HepG2 (cell line): ENCODE results near the gene PPP1R18. TPM values are rescaled to one million over a fixed set of nuclear protein-coding genes. Genes with fewer than 3 reads are reported as not detected.
A peak's percentile ranks its signal among the peaks of the same experiment; 100 is the strongest.

Experiments
- ATF7 ChIP-seq, 2 experiments: fragments of 450-650 bp in 1 of 2; sonication (generic) in 1 of 2; formaldehyde crosslinking in 1 of 2; IDR thresholded peaks; 2 replicates each; pipeline versions ENCODE4 v1.4.0 to v1.6.1; 2016 to 2020; ENCODE audit warnings: antibody characterized with exemption in 1 of 2, mild to moderate bottlenecking in 1 of 2, missing genetic modification reagents in 1 of 2
- CREB1 ChIP-seq, 2 experiments: fragments of 450-650 bp in 1 of 2; IDR thresholded peaks; 2 replicates each; pipeline ENCODE4 v1.6.1; 2016 to 2017; ENCODE audit warnings: control low read depth in 1 of 2, mild to moderate bottlenecking in 1 of 2, missing compliant biosample characterization in 1 of 2, missing genetic modification characterization in 1 of 2
- FOXC1 ChIP-seq: sonication (generic); formaldehyde crosslinking; IDR thresholded peaks from 2 replicates; pipeline ENCODE4 v1.8.0; 2022; ENCODE audit warnings: mild to moderate bottlenecking, missing genetic modification reagents, borderline replicate concordance
- FOXP1 ChIP-seq, 2 experiments: fragments of 450-650 bp in 1 of 2; IDR thresholded peaks; 2 replicates each; pipeline ENCODE4 v1.6.1; 2017 to 2018; ENCODE audit warnings: antibody characterized with exemption in 1 of 2
- GATA4 ChIP-seq: sonication (generic); IDR thresholded peaks from 2 replicates; pipeline ENCODE4 v1.6.1; 2016; ENCODE audit warnings: antibody characterized with exemption, low read depth, borderline replicate concordance
- GATAD2A ChIP-seq: IDR thresholded peaks from 2 replicates; pipeline ENCODE4 v1.6.1; 2016
- PAF1 ChIP-seq: IDR thresholded peaks from 2 replicates; pipeline ENCODE4 v1.6.1; 2016; ENCODE audit warnings: missing genetic modification reagents, missing compliant biosample characterization
- PAWR ChIP-seq: sonication (generic); formaldehyde crosslinking; IDR thresholded peaks from 2 replicates; pipeline ENCODE4 v1.4.0; 2020; ENCODE audit warnings: missing genetic modification reagents, mild to moderate bottlenecking, borderline replicate concordance
- RXRB ChIP-seq: IDR thresholded peaks from 2 replicates; pipeline ENCODE4 v1.6.1; 2016; ENCODE audit warnings: borderline replicate concordance, missing genetic modification reagents, missing compliant biosample characterization
- SSRP1 ChIP-seq: IDR thresholded peaks from 2 replicates; pipeline ENCODE4 v1.6.1; 2016; ENCODE audit warnings: control low read depth
- TBL1XR1 ChIP-seq: fragments of 150-350 bp; IDR thresholded peaks from 2 replicates; pipeline ENCODE4 v1.6.1; 2014; ENCODE audit warnings: borderline replicate concordance, low read length; ENCODE audit not compliant: partially characterized antibody
- THYN1 ChIP-seq: sonication (generic); formaldehyde crosslinking; IDR thresholded peaks from 2 replicates; pipeline ENCODE4 v1.8.1; 2023; ENCODE audit warnings: low read depth, mild to moderate bottlenecking, moderate library complexity, missing genetic modification reagents, borderline replicate concordance
- ZEB1 ChIP-seq: IDR thresholded peaks from 2 replicates; pipeline ENCODE4 v1.6.1; 2012; ENCODE audit warnings: mild to moderate bottlenecking, low read depth, inconsistent platforms; ENCODE audit not compliant: insufficient replicate concordance
- ZNF121 ChIP-seq: sonication (generic); formaldehyde crosslinking; IDR thresholded peaks from 2 replicates; pipeline ENCODE4 v1.5.0; 2020; ENCODE audit warnings: mild to moderate bottlenecking, missing genetic modification reagents
- polyA plus RNA-seq, 8 experiments: library from polyadenylated mRNA; depleted of rRNA in 3 of 8; stranded (reverse) in 7 of 8; unstranded in 1 of 8; fragments of >200 nt; fragmentation: Illumina TruSeq in 4 of 8; extraction: Trizol in 4 of 8; gene quantifications; 2 replicates each; pipeline versions ENCODE4 v1.2.1 to v1.2.3, GENCODE V29; 2011 to 2016; ENCODE audit warnings: low read depth in 4 of 8, missing spikeins in 1 of 8, mixed read lengths in 1 of 8; ENCODE audit not compliant: insufficient read depth in 1 of 8
- total RNA-seq, 5 experiments: library from RNA; depleted of rRNA; stranded (reverse); fragments of >200 nt; fragmentation: Illumina TruSeq; extraction: Trizol; gene quantifications; 2 replicates each; pipeline ENCODE4 v1.2.3, GENCODE V29; 2016; ENCODE audit warnings: low read depth in 1 of 5
- TF ChIP-seq, protein P1 (sequence below): sonication (generic); formaldehyde crosslinking; IDR thresholded peaks from 2 replicates; pipeline ENCODE4 v1.8.1; 2023; ENCODE audit warnings: mild to moderate bottlenecking, missing genetic modification reagents
- TF ChIP-seq, protein P2 (sequence below), 2 experiments: fragments of 450-650 bp in 1 of 2; sonication (generic) in 1 of 2; formaldehyde crosslinking; IDR thresholded peaks; 2 replicates each; pipeline versions ENCODE4 v1.5.0 to v1.8.0; 2020 to 2022; ENCODE audit warnings: mild to moderate bottlenecking in 1 of 2, missing genetic modification reagents in 1 of 2
- TF ChIP-seq, protein P3 (sequence below): sonication (generic); formaldehyde crosslinking; IDR thresholded peaks from 2 replicates; pipeline ENCODE4 v1.4.0; 2020; ENCODE audit warnings: missing genetic modification reagents

Gene PPP1R18
- total and polyA plus RNA-seq, 2 of the 13 experiments (the other 11 are each of a cell fraction or from before 2014, with no cell fraction given) = 4.9 to 9.2 TPM

DNA sequence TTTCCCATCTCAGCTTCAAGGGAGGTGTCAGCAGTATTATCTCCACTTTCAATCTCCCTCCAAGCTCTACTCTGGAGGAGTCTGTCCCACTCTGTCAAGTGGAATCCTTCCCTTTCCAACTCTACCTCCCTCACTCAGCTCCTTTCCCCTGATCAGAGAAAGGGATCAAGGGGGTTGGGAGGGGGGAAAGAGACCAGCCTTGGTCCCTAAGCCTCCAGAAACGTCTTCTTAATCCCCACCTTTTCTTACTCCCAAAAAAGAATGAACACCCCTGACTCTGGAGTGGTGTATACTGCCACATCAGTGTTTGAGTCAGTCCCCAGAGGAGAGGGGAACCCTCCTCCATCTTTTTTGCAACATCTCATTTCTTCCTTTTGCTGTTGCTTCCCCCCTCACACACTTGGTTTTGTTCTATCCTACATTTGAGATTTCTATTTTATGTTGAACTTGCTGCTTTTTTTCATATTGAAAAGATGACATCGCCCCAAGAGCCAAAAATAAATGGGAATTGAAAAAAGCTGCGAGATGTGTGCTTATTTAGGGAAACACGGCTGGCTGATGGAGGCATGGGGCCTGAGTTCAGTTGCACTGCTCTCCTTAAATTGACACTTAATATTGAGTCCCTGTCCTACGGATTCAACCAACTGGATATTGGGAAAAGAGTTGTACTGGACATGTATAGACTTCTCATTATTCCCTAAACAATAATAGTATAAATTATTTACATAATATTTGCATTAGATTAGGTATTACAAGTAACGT lies 38.6 kb upstream of the PPP1R18 start (continued):
- TF ChIP-seq TBL1XR1 (no peak), ZNF121 (CRISPR knock-in tag) (no peak), PAF1 (CRISPR knock-in tag) (peak; percentile 72; the same call in 1 of the 2 replicates), ATF7 (IDR thresholded peaks at IDR 0.05) (no peak), ATF7 (CRISPR knock-in tag; IDR thresholded peaks at IDR 0.05) (no peak), FOXP1 (IDR thresholded peaks at IDR 0.05) (no peak), FOXP1 (CRISPR knock-in tag; IDR thresholded peaks at IDR 0.05) (0 out of 2 replicates have a peak, but pooled peaks have one; percentile 9), GATA4 (0 out of 2 replicates have a peak, but pooled peaks have one; percentile 15), SSRP1 (CRISPR knock-in tag) (peak; percentile 95), ZEB1 (peak; percentile 21), CREB1 (IDR thresholded peaks at IDR 0.05) (no peak), CREB1 (CRISPR knock-in tag; IDR thresholded peaks at IDR 0.05) (0 out of 2 replicates have a peak, but pooled peaks have one; percentile 46), THYN1 (CRISPR knock-in tag) (no peak), FOXC1 (CRISPR knock-in tag) (no peak), PAWR (no peak), RXRB (CRISPR knock-in tag) (0 out of 2 replicates have a peak, but pooled peaks have one; percentile 4), GATAD2A (CRISPR knock-in tag) (no peak)
- TF ChIP-seq, protein P1, sequence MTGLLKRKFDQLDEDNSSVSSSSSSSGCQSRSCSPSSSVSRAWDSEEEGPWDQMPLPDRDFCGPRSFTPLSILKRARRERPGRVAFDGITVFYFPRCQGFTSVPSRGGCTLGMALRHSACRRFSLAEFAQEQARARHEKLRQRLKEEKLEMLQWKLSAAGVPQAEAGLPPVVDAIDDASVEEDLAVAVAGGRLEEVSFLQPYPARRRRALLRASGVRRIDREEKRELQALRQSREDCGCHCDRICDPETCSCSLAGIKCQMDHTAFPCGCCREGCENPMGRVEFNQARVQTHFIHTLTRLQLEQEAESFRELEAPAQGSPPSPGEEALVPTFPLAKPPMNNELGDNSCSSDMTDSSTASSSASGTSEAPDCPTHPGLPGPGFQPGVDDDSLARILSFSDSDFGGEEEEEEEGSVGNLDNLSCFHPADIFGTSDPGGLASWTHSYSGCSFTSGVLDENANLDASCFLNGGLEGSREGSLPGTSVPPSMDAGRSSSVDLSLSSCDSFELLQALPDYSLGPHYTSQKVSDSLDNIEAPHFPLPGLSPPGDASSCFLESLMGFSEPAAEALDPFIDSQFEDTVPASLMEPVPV (CRISPR knock-in tag) = no peak; the same call in 1 of the 2 replicates
- TF ChIP-seq, protein P2, sequence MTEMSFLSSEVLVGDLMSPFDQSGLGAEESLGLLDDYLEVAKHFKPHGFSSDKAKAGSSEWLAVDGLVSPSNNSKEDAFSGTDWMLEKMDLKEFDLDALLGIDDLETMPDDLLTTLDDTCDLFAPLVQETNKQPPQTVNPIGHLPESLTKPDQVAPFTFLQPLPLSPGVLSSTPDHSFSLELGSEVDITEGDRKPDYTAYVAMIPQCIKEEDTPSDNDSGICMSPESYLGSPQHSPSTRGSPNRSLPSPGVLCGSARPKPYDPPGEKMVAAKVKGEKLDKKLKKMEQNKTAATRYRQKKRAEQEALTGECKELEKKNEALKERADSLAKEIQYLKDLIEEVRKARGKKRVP (CRISPR knock-in tag; IDR thresholded peaks at IDR 0.05) = 0 out of 4 replicates have a peak, but pooled peaks of 1 of the 2 experiments have one; percentile 32
- TF ChIP-seq, protein P3, sequence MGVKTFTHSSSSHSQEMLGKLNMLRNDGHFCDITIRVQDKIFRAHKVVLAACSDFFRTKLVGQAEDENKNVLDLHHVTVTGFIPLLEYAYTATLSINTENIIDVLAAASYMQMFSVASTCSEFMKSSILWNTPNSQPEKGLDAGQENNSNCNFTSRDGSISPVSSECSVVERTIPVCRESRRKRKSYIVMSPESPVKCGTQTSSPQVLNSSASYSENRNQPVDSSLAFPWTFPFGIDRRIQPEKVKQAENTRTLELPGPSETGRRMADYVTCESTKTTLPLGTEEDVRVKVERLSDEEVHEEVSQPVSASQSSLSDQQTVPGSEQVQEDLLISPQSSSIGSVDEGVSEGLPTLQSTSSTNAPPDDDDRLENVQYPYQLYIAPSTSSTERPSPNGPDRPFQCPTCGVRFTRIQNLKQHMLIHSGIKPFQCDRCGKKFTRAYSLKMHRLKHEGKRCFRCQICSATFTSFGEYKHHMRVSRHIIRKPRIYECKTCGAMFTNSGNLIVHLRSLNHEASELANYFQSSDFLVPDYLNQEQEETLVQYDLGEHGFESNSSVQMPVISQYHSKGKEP (CRISPR knock-in tag) = no peak
